Body of pancreas (tissue), 4 donors: Measurements from ENCODE around the gene CAV1.

Experiments
- CTCF ChIP-seq, 7 experiments: fragments of 450-650 bp in 4 of 7; fragments of 200-600 bp in 3 of 7; sonication (generic) in 3 of 7; IDR thresholded peaks; one replicate each; pipeline ENCODE4 v1.5.1; 2016 to 2019; ENCODE audit warnings: antibody characterized with exemption in 7 of 7
- POLR2A ChIP-seq, 3 donors: fragments of 450-650 bp; IDR thresholded peaks; one replicate each; pipeline ENCODE4 v1.6.1; 2016; ENCODE audit warnings: antibody characterized with exemption in 3 of 3, mild to moderate bottlenecking in 2 of 3

- TF ChIP-seq CTCF (IDR thresholded peaks at IDR 0.05) (no peak), POLR2A (IDR thresholded peaks at IDR 0.05) (no peak)
These were observed 621 bp upstream of the CAV1 start for GRCh38 chr7:116524221-116524608.
